ENCODE data around the gene RELB.

Gene RELB

GRCh38 chr19:45030825-45031224 lies 29.6 kb downstream of the RELB start (continued):
- TF ChIP-seq POU6F1 (CRISPR knock-in tag; IDR thresholded peaks at IDR 0.05; ENCODE audit: borderline replicate concordance, low read depth) (no peak), ZC3H10 (CRISPR knock-in tag; IDR thresholded peaks at IDR 0.05) (no peak), TCF4 (CRISPR knock-in tag; IDR thresholded peaks at IDR 0.05; ENCODE audit: borderline replicate concordance) (no peak), ZNF565 (CRISPR knock-in tag; conservative IDR thresholded peaks at IDR 0.05; ENCODE audit: low read depth) (no peak)

- ATAC-seq, result no peak
- TF ChIP-seq ISL1 (CRISPR knock-in tag; IDR thresholded peaks at IDR 0.05) (no peak), CREB5 (CRISPR knock-in tag; IDR thresholded peaks at IDR 0.05; ENCODE audit: low read depth) (no peak), RARB (CRISPR knock-in tag; IDR thresholded peaks at IDR 0.05) (no peak), ZFP3 (CRISPR knock-in tag; IDR thresholded peaks at IDR 0.05) (no peak), CSDC2 (CRISPR knock-in tag; IDR thresholded peaks at IDR 0.05) (no peak), ARNTL (CRISPR knock-in tag; IDR thresholded peaks at IDR 0.05; ENCODE audit: borderline replicate concordance, low read depth) (no peak), TOX (CRISPR knock-in tag; IDR thresholded peaks at IDR 0.05; ENCODE audit: borderline replicate concordance) (no peak), PPARA (CRISPR knock-in tag; IDR thresholded peaks at IDR 0.05; ENCODE audit: borderline replicate concordance) (no peak), ZNF565 (CRISPR knock-in tag; conservative IDR thresholded peaks at IDR 0.05; ENCODE audit: low read depth) (no peak), OSR1 (CRISPR knock-in tag; IDR thresholded peaks at IDR 0.05) (no peak), ZFP30 (CRISPR knock-in tag; IDR thresholded peaks at IDR 0.05) (no peak), GLIS3 (CRISPR knock-in tag; IDR thresholded peaks at IDR 0.05) (no peak), POU6F1 (CRISPR knock-in tag; IDR thresholded peaks at IDR 0.05; ENCODE audit: borderline replicate concordance, low read depth) (no peak), ZC3H10 (CRISPR knock-in tag; IDR thresholded peaks at IDR 0.05) (no peak), BACH2 (CRISPR knock-in tag; IDR thresholded peaks at IDR 0.05; ENCODE audit: borderline replicate concordance) (no peak), PATZ1 (CRISPR knock-in tag; IDR thresholded peaks at IDR 0.05; ENCODE audit: borderline replicate concordance) (no peak), ZNF8 (CRISPR knock-in tag; IDR thresholded peaks at IDR 0.05) (no peak), TSHZ2 (CRISPR knock-in tag; IDR thresholded peaks at IDR 0.05) (no peak)
Measured at GRCh38 chr19:45032421-45032820, 31.2 kb downstream of the RELB start.

- ATAC-seq, result no peak
- TF ChIP-seq CSRNP3 (CRISPR knock-in tag; IDR thresholded peaks at IDR 0.05) (no peak), ZNF70 (CRISPR knock-in tag; IDR thresholded peaks at IDR 0.05) (no peak), GLIS3 (CRISPR knock-in tag; IDR thresholded peaks at IDR 0.05) (no peak), CSDC2 (CRISPR knock-in tag; IDR thresholded peaks at IDR 0.05) (no peak), TCF4 (CRISPR knock-in tag; IDR thresholded peaks at IDR 0.05; ENCODE audit: borderline replicate concordance) (no peak), POU6F1 (CRISPR knock-in tag; IDR thresholded peaks at IDR 0.05; ENCODE audit: borderline replicate concordance, low read depth) (no peak), OSR1 (CRISPR knock-in tag; IDR thresholded peaks at IDR 0.05) (no peak), ZFP3 (CRISPR knock-in tag; IDR thresholded peaks at IDR 0.05) (no peak), PATZ1 (CRISPR knock-in tag; IDR thresholded peaks at IDR 0.05; ENCODE audit: borderline replicate concordance) (no peak), CREB5 (CRISPR knock-in tag; IDR thresholded peaks at IDR 0.05; ENCODE audit: low read depth) (no peak), ZFP30 (CRISPR knock-in tag; IDR thresholded peaks at IDR 0.05) (no peak), ISL1 (CRISPR knock-in tag; IDR thresholded peaks at IDR 0.05) (no peak)
Measured at GRCh38 chr19:45035755-45036154, 34.5 kb downstream of the RELB start.

Measured in SK-N-SH treated with all-trans-retinoic acid at 6 μM for 48 hours (cell line).